ENCODE data around the gene KRTAP5-8.
"Not testable (repeated sequence)": the region's sequence is repeated elsewhere in the genome, so short reads cannot be mapped to it uniquely, and the experiment has no call there.

- not testable (repeated sequence) for TF ChIP-seq CTCF (IDR thresholded peaks at IDR 0.05); POLR2AphosphoS5 (IDR thresholded peaks at IDR 0.05; ENCODE audit: insufficient read depth in 1 of 2, low read depth in 1 of 2); POLR2A (IDR thresholded peaks at IDR 0.05)
Measured at GRCh38 chr11:71537977-71538665, at the start of gene KRTAP5-8.
